LNCaP clone FGC (cell line): ENCODE data around the gene IGF1R.

Experiments used
- DNase-seq: peaks from one replicate; pipeline ENCODE4 v3.0.0-alpha.2; 2011; ENCODE audit warnings: low read depth
- H3K4me3 ChIP-seq: 2 replicates; pipeline ENCODE4 v1.5.1; 2011; ENCODE audit warnings: mild to moderate bottlenecking, low read depth, low read length, control low read depth
- TF ChIP-seq, protein P1 (sequence below): IDR thresholded peaks from 2 replicates; pipeline ENCODE4 v1.5.1; 2012; ENCODE audit warnings: mild to moderate bottlenecking; ENCODE audit not compliant: control insufficient read depth, insufficient read depth; ENCODE audit errors: extremely low read depth

Gene IGF1R

GRCh38 chr15:98671060-98672008 lies 23.0 kb downstream of the IGF1R start:
- no peak for DNase-seq
- TF ChIP-seq, protein P1, sequence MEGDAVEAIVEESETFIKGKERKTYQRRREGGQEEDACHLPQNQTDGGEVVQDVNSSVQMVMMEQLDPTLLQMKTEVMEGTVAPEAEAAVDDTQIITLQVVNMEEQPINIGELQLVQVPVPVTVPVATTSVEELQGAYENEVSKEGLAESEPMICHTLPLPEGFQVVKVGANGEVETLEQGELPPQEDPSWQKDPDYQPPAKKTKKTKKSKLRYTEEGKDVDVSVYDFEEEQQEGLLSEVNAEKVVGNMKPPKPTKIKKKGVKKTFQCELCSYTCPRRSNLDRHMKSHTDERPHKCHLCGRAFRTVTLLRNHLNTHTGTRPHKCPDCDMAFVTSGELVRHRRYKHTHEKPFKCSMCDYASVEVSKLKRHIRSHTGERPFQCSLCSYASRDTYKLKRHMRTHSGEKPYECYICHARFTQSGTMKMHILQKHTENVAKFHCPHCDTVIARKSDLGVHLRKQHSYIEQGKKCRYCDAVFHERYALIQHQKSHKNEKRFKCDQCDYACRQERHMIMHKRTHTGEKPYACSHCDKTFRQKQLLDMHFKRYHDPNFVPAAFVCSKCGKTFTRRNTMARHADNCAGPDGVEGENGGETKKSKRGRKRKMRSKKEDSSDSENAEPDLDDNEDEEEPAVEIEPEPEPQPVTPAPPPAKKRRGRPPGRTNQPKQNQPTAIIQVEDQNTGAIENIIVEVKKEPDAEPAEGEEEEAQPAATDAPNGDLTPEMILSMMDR: no peak
- no peak overlapping the region for H3K4me3 ChIP-seq

DNA sequence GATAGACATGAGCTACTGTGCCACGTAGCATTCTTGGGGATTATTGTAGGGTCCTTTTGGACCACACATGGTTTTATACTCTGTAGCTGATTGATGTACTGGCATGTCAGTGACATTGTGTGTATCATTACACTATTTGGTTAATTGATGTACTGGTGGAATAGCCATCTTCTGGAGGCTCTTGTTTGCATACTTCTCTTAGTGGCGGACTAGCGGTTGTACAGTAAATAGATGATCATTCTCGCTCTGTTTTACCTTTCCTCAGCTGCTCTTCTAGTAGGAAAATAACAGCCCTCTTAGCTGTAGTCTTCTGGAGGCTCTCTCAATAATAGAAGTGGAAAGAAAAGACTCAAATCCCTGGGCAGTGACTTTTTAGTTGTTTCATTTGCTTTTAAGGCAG lies 24.8 kb downstream of the IGF1R start:
- TF ChIP-seq, protein P1: no peak
- no peak for DNase-seq
- no peak overlapping the region for H3K4me3 ChIP-seq

DNA sequence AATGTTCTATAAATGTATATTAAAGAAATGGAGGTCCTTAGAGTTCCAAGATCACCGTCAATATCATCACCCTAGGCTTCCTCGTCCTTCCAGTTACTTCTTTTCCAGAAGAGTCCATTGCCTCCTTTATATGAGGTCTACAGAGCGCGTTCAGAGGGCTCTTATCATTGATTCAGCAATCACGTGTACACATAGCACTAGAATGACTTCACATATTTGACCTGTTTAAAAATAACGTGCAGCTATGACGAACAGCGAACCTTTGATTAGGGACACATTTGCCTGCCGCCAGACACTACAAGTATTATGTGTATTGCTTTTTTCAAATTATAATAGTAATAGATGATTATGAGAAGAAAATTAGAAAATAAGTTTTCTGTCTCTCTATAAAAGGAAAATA lies 26.0 kb downstream of the IGF1R start:
- no peak overlapping the region for H3K4me3 ChIP-seq
- TF ChIP-seq, protein P1: no peak
- DNase-seq: no peak

DNA sequence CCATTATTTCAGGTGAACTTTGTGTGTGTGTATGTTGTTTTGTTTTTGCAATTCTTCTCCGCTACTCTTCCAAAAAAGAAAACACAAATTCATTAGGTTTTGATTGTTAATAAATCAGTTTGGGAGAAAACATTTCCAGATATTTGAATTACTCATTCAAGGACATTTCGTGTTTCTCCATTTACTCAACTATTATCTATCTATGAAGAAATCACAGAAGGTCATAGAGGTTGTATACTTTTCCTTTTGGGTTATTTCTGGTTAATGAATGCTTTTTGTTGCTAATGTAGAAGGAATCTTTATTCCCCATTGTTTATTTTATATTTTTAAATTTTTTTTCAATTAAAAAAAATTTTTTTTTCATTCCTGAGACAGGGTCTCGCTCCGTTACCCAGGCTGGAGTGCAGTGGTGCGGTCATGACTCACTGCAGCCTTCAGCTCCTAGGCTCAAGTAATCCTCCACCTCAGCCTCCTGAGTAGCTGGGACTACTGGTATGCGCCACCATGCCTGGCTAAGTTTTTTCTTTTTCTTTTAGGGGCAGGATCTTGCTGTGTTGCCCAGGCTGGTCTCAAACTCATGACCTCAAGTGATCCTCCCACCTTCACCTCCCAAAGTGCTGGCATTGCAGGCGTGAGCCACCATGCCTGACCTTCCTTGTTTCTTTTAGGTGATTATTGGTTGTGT lies 28.4 kb downstream of the IGF1R start:
- DNase-seq: no peak
- no peak overlapping the region for H3K4me3 ChIP-seq
- TF ChIP-seq, protein P1: no peak

DNA sequence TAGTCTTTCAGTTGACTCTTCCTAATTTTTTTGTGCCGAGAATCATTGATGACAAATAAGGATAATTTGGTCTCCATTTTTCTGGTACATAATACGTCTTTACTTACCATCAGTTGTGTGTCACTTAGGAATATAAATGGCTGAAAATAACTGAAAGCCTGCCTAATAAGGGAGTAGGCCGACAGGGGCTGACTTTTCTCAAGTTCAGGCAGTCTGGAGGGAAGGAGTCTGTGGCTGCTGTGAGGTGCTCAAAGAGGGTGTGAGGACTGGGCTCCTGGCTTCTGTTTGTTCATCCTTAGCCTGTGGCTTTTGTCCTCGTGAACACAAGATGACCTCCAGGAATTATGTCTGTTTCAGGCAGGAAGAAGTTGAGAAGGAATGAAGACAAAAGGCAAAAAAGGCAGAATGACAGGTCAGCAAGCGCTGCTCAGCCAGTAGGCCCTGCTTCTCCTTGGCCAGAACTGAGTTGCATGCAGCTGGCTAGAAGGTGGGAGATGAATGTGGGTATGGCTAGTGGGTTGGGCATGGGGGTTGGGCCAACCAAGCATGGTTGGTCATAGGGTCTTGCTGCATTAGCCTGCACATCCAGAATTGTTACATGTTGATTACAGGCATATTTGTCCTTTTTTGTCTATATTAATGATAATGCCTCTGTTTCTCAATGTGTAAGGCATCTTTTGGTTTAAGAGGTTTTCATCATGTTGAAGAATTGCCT lies 29.2 kb downstream of the IGF1R start:
- DNase-seq: no peak
- TF ChIP-seq, protein P1: no peak
- no peak overlapping the region for H3K4me3 ChIP-seq

DNA sequence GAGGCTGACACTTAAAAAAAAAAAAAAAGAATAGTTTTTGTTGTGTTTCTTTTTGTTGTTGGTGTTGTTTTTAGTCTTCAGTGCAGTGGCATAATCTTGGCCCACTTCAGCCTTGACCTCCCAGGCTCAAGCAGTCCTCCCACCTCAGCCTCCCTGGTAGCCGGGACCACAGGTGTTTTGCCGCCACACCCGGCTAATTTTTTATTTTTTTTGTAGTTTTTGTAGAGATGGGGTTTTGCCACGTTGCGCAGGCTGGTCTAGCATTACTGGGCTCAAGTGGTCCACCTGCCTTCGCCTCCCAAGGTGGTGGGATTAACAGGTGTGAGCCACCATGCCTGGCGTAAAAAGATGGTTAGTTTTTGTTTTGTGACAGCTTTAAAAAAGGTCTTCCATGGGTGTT lies 30.1 kb downstream of the IGF1R start:
- no peak for DNase-seq
- no peak overlapping the region for H3K4me3 ChIP-seq
- TF ChIP-seq, protein P1: no peak
